ENCODE data around the gene TRPM3.

DNA sequence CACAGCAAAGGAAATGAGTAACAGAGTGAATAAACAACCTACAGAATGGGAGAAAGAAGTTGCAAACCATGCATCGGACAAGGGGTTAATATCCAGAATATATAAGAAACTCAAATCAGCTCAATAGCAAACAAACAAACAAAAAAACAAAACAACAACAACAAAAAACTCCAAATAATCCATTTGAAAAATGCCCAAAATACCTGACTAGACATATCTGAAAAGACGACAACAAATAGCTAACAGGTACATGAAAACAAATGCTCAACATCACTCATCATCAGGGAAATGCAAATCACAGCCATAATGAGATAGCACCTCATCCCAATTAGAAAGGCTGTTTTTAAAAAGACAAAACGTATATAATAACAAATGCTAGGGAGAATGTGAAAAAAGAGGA, 111.2 kb downstream of the TRPM3 start:
- no peak for TF ChIP-seq SUZ12 (IDR thresholded peaks at IDR 0.05; ENCODE audit: extremely low read depth, insufficient read depth, insufficient read length)
- no peak for TF ChIP-seq YY1 (IDR thresholded peaks at IDR 0.05; ENCODE audit: insufficient read depth, insufficient read length)

Data from NT2/D1 (cell line).